GM19035 (cell line): Measurements from ENCODE around the gene DCN.

Experiments used
- ATAC-seq: cut with Tn5 transposase; IDR thresholded peaks from one replicate; pipeline ENCODE4 v1.9.1; 2021; ENCODE audit not compliant: unreplicated experiment

The DCN gene

GRCh38 chr12:91140026-91140931 lies 42.3 kb downstream of the DCN start:
- no peak for ATAC-seq

DNA sequence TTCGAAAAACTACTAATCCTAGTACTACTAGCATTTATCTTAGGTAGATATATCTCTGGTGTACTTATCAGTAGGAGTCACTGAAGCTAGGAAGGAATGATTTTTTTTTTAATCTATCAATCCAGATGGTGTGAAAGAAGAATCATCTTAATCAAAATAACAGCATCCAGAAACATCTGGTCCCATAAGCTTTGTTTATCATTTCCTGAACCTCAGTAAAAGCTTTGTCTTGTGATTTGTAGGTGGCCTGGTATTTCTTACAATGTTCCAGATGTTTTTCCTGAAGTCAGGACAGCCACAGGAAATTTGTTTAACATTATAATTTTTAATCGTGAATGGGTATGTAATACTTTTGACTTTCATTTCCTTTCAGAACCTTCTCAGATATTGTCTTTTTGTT lies 43.3 kb downstream of the DCN start:
- no peak for ATAC-seq

DNA sequence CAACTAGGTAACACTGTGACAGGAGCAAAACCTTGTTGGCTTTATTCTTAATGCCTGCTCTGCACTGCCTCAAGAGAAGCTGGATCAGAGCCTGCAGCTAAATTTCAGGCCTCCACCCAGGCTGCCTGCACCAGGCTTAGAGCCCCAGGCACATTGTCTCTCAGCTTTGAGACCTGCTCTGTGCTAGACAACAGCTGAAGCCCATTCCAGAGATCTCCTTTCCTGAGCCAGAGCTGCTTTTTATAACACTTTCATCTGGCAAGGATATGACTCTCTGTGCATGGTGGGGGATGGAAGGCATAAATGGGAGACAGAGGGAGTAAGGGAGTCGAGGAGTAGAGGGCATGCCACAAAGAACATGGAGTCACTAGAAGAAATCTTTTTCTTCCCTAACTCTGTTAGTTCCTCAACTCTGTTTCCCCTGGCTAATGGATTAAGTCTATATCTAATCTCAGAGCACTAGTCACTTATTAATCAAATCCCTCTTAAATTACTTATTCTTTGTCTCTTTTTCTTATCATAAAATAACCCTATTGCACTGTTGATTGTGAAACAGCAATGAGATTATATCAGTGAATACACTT lies 44.2 kb downstream of the DCN start:
- no peak for ATAC-seq

- no peak for ATAC-seq
Measured at GRCh38 chr12:91133871-91134270, 48.7 kb downstream of the DCN start.

GRCh38 chr12:91129662-91130362 lies 52.8 kb downstream of the DCN start:
- no peak for ATAC-seq

- ATAC-seq, result no peak
Measured at GRCh38 chr12:91127751-91128150, 54.9 kb downstream of the DCN start.

- ATAC-seq, result no peak
Measured at GRCh38 chr12:91127306-91127705, 55.3 kb downstream of the DCN start.

DNA sequence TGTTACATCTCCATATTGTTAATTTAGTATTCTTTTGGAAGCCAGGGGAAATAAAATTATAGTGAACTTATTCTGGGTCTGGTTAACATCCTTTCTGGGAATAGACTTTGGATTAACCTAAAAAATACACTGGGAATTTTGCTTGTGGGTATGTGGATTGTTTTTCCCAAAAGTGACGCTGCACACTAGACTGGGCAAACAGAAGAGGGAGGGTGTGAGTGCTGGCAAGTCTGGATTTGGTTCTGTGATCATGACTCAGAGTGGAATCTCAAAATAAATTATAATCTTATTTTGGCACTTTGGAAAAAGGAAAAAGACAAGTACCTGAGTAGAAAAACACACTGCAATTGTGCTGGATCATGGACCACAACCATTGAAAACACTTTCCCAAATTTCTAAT lies 56.1 kb downstream of the DCN start:
- no peak for ATAC-seq

- no peak for ATAC-seq
Measured at GRCh38 chr12:91123236-91123916, 59.2 kb downstream of the DCN start.

DNA sequence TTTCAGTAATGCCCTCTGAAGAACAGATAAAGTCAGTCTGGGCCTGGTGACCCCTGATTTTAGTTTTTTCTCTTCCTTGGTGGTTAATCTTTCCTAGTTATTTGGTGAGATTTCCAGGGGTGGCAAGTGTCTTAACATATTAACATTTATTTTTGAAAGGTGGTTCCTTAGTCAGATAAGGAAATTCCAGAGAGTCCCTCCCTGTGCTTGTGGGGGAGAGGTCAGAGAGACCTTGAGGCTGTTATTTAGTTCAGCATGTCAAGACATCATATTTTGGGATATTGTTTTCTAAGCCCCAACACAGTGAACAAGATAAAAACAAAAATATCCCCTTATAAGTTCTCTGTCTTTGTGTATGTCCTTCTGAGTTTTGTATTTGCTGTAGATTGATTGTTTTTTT lies 61.8 kb downstream of the DCN start:
- ATAC-seq, result no peak

DNA sequence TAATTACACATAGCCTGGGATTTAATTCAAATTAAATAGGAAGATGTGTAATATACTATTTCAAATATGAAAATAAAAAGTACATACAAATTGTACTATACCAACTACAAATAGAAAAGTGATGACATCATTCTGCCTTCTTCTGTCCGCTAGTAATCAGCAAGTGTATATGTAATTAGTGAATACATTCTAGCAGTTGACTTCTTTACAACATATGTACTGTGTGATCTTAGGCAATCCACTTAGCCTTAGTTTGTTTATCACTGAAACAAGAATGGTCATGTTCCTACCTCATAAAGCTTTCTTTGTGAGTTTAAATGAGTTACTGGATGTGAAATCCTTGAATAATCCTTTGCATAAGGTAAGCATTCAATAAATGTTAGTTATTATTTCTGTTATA lies 63.5 kb downstream of the DCN start:
- no peak for ATAC-seq

DNA sequence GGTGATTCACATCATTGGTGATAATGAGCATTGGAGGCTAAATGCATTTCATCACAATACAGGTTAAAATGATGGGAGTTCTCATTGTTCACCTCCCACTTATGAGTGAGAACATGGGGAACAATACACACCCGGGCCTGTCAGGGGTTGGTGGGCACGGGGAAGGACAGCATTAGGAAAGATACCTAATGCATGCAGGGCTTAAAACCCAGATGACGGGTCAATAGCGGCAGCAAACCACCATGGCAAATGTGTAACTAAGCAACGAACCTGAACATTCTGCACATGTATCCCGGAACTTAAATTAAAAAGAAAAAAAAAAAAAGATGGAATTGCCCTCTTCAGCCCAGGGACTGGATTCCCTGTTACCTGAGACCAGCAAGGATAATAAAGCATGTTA lies 69.0 kb downstream of the DCN start:
- no peak for ATAC-seq

- ATAC-seq, result no peak
Measured at GRCh38 chr12:91111366-91112325, 71.0 kb downstream of the DCN start, which contains the start of gene LUM. Gene LUM, minus strand, starts transcription at chr12:91111494. Its CDS starts 2,515 bp downstream, at chr12:91108979.

DNA sequence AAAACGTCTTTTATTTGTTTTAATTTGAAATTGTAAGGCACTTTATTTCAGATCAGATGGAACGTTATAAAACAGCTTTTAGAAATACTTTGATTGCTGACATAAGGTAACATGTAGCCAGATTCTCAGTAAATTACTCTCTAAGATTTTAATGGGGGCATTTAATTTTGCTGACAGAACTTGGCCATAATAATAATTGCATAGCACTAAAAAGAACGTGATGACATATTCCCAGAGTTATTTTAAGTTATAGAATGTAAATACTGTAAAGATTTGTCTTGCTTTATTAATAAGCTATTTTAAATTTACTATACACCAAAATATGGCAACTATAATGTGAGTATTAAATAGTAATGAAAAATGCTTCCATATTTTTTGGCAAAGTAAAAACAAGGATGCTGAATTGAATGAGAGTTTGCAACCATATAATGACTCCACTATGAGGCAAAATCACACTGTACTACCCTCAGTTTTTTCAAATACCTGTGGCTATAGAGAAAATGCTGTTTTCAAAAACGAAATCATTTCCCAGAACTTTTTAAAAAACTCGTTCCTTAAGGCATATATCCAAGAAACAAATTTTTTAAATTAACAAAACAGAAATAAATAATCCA lies 72.2 kb downstream of the DCN start:
- ATAC-seq, result no peak

- ATAC-seq, result no peak
Measured at GRCh38 chr12:91109581-91110310, 72.9 kb downstream of the DCN start.

GRCh38 chr12:91109148-91109564 lies 73.5 kb downstream of the DCN start:
- ATAC-seq, result peak; percentile 70

GRCh38 chr12:91108196-91108755 lies 74.3 kb downstream of the DCN start:
- no peak for ATAC-seq

DNA sequence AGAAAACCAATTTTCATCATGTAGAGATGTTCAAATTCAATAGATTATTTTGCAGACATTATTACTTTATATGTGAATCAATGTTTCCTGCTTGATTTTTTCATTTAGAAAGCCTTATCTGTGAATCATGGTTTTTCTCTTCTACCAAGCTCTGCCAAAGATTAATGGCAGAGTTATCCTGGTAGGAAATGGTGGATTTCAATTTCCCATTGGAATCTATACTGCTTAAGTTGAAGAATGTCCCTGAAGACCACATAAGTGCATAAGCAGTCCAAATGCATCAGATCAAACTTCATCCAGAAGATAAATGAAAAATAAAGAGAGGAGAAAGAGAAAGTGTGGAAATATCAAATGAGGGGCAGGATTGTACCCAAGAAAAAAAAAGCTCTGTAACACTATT lies 76.3 kb downstream of the DCN start:
- ATAC-seq, result no peak

DNA sequence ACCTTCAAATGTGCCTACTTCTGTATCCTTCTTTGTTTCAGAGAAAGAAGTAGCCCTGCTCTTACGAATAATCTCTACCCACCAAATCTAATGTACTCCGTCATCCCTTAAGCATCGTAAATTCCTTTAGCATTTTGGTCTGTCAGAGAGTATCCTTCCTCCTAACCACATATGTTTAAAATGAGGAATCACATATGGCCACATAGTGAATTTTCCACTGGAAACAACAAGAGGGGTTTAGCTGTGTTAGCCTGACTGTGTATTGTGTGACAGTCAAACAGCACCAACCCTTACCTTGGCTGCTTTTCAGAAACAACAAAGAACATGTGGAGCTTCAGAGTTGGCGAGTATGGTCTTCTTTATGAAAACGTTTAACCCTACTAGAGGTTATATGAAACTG lies 76.8 kb downstream of the DCN start:
- ATAC-seq, result no peak
